PFSK-1 (cell line): ENCODE measurements around the gene FGF4.

Source experiments
- FOXP2 ChIP-seq: optimal IDR thresholded peaks from 2 replicates; pipeline ENCODE3; 2011; ENCODE audit warnings: borderline replicate concordance, control low read depth, inconsistent platforms; ENCODE audit not compliant: insufficient read depth; ENCODE audit errors: extremely low read length, extremely low read depth
- POLR2AphosphoS5 ChIP-seq: IDR thresholded peaks from 2 replicates; pipeline ENCODE4 v1.6.1; 2012; ENCODE audit warnings: low read depth, mild to moderate bottlenecking, control low read depth, low read length, moderate library complexity
- SIN3A ChIP-seq: IDR thresholded peaks from 2 replicates; pipeline ENCODE4 v1.6.1; 2012; ENCODE audit warnings: mild to moderate bottlenecking, low read length, moderate library complexity, borderline replicate concordance; ENCODE audit not compliant: insufficient read depth
- TAF1 ChIP-seq: IDR thresholded peaks from 2 replicates; pipeline ENCODE4 v1.6.1; 2012; ENCODE audit warnings: low read length, control low read depth, borderline replicate concordance; ENCODE audit not compliant: insufficient read depth
- TF ChIP-seq, protein P1 (sequence below), 2 experiments: IDR thresholded peaks; 2 replicates each; pipeline versions ENCODE4 v1.6.1 to v1.8.0; 2011 to 2012; ENCODE audit warnings: low read depth in 2 of 2, low read length in 2 of 2, control low read depth in 1 of 2, inconsistent platforms in 1 of 2, mild to moderate bottlenecking in 1 of 2, moderate library complexity in 1 of 2; ENCODE audit not compliant: insufficient read depth in 1 of 2

The FGF4 gene

DNA sequence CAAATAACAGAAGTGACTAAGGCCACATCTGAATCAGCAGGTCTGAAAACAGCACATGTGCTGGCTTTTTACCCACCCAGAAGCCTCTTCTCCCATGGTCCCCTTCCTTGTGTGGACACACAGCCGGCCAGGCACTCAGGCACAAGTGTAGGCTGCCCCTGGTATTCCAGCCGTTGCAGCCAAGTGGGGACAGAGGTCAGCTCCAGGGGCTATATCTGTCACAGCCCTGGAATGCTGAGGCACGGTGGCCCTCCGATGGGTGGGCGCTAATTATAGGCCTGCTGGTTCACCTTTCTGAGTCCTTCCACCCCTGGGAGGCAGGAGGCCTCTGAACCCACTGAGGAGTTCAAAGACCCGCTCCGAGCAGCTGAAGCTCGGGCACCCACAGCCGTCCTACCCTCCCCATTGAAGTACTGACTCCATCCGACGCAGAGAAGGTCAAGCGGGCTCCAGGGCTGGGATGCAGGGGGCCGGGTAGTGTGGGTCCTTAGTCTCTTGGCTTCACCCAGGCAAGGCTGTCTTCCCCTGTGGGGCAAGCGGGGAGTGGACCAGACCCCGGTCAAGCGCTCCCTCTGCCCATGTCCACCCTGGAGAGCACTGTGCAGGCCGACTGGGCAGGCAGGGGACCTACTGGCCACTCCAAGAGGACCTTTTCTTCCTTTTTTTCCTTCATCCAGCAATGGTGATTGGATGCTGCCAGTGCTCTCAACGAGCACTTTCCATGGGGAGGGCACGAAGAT lies 29.8 kb upstream of the FGF4 start:
- TF ChIP-seq SIN3A (no peak), POLR2AphosphoS5 (no peak), TAF1 (no peak), FOXP2 (no peak)
- TF ChIP-seq, protein P1, sequence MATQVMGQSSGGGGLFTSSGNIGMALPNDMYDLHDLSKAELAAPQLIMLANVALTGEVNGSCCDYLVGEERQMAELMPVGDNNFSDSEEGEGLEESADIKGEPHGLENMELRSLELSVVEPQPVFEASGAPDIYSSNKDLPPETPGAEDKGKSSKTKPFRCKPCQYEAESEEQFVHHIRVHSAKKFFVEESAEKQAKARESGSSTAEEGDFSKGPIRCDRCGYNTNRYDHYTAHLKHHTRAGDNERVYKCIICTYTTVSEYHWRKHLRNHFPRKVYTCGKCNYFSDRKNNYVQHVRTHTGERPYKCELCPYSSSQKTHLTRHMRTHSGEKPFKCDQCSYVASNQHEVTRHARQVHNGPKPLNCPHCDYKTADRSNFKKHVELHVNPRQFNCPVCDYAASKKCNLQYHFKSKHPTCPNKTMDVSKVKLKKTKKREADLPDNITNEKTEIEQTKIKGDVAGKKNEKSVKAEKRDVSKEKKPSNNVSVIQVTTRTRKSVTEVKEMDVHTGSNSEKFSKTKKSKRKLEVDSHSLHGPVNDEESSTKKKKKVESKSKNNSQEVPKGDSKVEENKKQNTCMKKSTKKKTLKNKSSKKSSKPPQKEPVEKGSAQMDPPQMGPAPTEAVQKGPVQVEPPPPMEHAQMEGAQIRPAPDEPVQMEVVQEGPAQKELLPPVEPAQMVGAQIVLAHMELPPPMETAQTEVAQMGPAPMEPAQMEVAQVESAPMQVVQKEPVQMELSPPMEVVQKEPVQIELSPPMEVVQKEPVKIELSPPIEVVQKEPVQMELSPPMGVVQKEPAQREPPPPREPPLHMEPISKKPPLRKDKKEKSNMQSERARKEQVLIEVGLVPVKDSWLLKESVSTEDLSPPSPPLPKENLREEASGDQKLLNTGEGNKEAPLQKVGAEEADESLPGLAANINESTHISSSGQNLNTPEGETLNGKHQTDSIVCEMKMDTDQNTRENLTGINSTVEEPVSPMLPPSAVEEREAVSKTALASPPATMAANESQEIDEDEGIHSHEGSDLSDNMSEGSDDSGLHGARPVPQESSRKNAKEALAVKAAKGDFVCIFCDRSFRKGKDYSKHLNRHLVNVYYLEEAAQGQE (IDR thresholded peaks at IDR 0.05; ENCODE audit: insufficient read depth in 1 of 2, low read depth in 2 of 2, low read length in 2 of 2) = no peak

DNA sequence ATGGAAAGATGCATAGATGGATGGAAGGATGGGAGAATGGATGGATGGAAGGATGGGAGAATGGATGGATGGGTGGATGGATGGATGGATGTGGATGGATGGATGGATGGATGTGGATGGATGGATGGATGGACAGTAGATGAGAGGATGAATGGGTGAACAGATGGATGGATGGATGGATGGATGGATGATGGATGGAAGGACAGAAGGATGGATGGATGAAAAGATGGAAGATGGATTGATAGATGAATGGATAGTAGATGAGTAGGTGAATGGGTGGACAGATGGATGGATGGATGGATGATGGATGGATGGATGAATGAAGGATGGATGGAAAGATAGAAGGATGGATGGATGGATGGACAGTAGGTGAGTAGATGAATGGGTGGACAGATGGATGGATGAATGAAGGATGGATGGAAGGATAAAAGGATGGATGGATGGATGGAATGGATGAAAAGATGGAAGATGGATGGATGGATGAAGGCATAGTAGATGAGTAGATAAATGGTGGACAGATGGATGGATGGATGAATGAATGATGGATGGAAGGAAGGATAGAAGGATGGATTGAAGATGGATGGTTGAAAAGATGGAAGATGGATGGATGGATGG lies 28.6 kb upstream of the FGF4 start:
- TF ChIP-seq, protein P1 (IDR thresholded peaks at IDR 0.05; ENCODE audit: insufficient read depth in 1 of 2, low read depth in 2 of 2, low read length in 2 of 2) = no peak

DNA sequence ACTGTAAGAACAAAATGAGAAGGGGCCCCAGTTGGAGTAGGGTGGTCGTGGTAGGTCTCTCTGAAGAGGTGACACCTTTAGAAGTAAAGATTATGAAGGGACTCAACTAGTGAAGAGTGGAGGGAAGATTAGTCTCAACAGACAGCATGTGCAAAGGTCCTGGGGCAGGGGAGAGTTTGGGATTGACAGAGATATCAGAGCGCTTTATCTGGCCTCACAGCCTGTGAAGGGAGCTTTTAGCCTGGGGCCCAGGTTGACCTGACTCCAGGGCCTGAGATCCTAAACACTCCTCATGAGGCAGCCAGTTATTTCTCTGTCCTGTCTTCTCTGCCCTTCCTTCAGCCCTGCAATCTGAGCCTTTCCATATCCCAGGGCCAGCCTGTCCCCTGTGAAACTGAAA lies 27.9 kb upstream of the FGF4 start:
- no peak for TF ChIP-seq FOXP2
- TF ChIP-seq, protein P1 (IDR thresholded peaks at IDR 0.05; ENCODE audit: insufficient read depth in 1 of 2, low read depth in 2 of 2, low read length in 2 of 2) = no peak
- TF ChIP-seq POLR2AphosphoS5 = no peak
- no peak for TF ChIP-seq SIN3A
- TF ChIP-seq TAF1 = no peak

DNA sequence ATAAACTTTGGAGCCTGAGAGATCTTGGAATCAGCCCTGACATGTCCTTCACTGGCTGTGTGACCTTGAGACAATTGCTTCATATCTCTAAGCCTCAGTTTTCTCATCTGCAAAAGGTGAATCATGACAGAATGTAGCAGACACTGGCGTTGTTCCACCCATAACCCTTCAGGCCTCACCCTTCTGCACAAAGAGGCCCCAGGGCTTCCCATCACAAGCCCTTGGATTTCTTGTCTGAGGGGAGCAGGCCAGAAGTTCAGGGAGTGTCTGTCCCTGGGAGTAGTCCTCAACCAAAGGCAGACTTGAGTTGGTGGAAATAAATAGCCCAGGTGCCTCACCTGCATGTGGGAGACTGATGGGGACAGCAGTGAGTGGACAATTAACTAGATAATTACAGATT lies 27.4 kb upstream of the FGF4 start:
- TF ChIP-seq FOXP2 (no peak), POLR2AphosphoS5 (no peak), SIN3A (no peak), TAF1 (no peak)
- TF ChIP-seq, protein P1 (IDR thresholded peaks at IDR 0.05; ENCODE audit: insufficient read depth in 1 of 2, low read depth in 2 of 2, low read length in 2 of 2) = no peak
